ENCODE measurements around the gene PPM1J. TPM values are rescaled to one million over a fixed set of nuclear protein-coding genes. Genes with fewer than 3 reads are reported as not detected.

The PPM1J gene
- total RNA-seq, 1 experiment from 2014 or later = 0.80 TPM

DNA sequence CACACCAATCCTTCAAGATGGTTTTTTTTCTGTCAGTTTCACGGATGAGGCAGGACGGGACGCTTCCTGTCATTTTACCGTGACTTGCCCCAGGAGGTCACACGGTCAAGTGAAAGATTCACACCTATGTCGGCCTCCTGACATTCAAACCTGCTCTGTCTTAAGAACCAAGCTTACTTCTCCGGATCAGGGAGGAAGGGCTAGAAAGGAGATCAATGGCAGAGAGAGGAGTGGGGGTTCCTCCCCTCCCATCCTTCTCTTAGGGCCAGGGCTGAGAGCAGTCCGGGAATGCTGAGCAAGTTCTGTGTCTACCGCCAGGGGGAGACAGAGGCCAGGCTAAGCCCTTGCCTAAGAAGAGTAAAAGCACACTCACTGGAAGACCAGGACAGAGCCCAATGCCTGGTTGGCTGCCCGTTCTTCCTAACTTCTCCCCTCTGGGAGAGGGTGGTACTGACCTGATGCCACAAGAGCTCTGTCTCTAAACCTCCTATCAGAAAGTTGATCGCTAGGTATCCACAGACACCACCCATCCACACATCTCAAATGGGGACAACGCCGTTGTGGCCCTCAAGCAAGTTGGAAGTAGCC lies 1.1 kb upstream of the PPM1J start:
- DNase-seq (peak; percentile 96), ATAC-seq (peak; percentile 61)
- peak overlapping the region; percentile 87 for H2AFZ ChIP-seq (ENCODE audit: low read length)
- no peaks in the 10 kb centered on the region for H3F3A ChIP-seq (ENCODE audit: low read length, unreplicated experiment)
- ChIA-PET CTCF (interaction anchor here (0.6 to 3.0 kb wide), 5 partner anchors 86 to 357 kb away, joined by 3 to 23 read pairs (median 4); partner anchors contain the start of gene LRIG2), POLR2A (ENCODE audit: unreplicated experiment) (no interaction called here)
- no peaks in the 10 kb centered on the region for H3K79me2 ChIP-seq (ENCODE audit: low read length)
- intact Hi-C loops (cut with micrococcal nuclease) = loop anchor here (1.0 to 5.0 kb wide), 5 partner anchors 88 to 961 kb away; partner anchors contain the start of gene SLC16A1
- H3K9me2 ChIP-seq (replicated peaks; ENCODE audit: low read length) = no peaks in the 10 kb centered on the region
- H3K36me3 ChIP-seq (ENCODE audit: low read depth, low read length) = no peaks in the 10 kb centered on the region
- no peak for TF ChIP-seq EZH2phosphoT487 (IDR thresholded peaks at IDR 0.05; ENCODE audit: borderline replicate concordance, low read length)
- TF ChIP-seq EZH2 (IDR thresholded peaks at IDR 0.05; ENCODE audit: low read length, unreplicated experiment) = no peak
- TF ChIP-seq, protein P1, sequence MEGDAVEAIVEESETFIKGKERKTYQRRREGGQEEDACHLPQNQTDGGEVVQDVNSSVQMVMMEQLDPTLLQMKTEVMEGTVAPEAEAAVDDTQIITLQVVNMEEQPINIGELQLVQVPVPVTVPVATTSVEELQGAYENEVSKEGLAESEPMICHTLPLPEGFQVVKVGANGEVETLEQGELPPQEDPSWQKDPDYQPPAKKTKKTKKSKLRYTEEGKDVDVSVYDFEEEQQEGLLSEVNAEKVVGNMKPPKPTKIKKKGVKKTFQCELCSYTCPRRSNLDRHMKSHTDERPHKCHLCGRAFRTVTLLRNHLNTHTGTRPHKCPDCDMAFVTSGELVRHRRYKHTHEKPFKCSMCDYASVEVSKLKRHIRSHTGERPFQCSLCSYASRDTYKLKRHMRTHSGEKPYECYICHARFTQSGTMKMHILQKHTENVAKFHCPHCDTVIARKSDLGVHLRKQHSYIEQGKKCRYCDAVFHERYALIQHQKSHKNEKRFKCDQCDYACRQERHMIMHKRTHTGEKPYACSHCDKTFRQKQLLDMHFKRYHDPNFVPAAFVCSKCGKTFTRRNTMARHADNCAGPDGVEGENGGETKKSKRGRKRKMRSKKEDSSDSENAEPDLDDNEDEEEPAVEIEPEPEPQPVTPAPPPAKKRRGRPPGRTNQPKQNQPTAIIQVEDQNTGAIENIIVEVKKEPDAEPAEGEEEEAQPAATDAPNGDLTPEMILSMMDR (conservative IDR thresholded peaks at IDR 0.05; ENCODE audit: low read depth, low read length) = peak; percentile 96
- no peak overlapping the region for H3K9ac ChIP-seq (ENCODE audit: low read length)
- peaks cover 13% of the 10 kb centered on the region; the same call in 1 of the 2 replicates for H3K4me1 ChIP-seq (ENCODE audit: insufficient read depth, low read length)
- H3K9me3 ChIP-seq (ENCODE audit: low read length) = no peaks in the 10 kb centered on the region
- peak overlapping the region; percentile 92 for H3K4me2 ChIP-seq (ENCODE audit: low read length)
- no TSS peak for BruUV-seq (replicated peaks)
- no peaks in the 10 kb centered on the region for H3K27me3 ChIP-seq (ENCODE audit: low read length)
- H4K20me1 ChIP-seq (ENCODE audit: low read length) = no peaks in the 10 kb centered on the region
- H3K4me3 ChIP-seq (ENCODE audit: low read length) = peak overlapping the region; percentile 70
- no peak overlapping the region for H3K27ac ChIP-seq (ENCODE audit: low read length)

- peak; percentile 20 for DNase-seq
- POLR2A ChIA-PET (ENCODE audit: unreplicated experiment) = interaction anchor here (0.6 kb wide), 3 partner anchors 42 to 95 kb away, joined by 3 to 7 read pairs (median 3); partner anchors contain the start of gene ST7L
- BruUV-seq (replicated peaks) = no TSS peak
- no peaks in the 10 kb centered on the region for H3F3A ChIP-seq (ENCODE audit: low read length, unreplicated experiment)
- peak; percentile 12 for ATAC-seq
- CTCF ChIA-PET = interaction anchor here (0.5 to 3.0 kb wide), 7 partner anchors 41 to 358 kb away, joined by 3 to 23 read pairs (median 5); partner anchors contain the start of gene LRIG2
- peak overlapping the region; percentile 46 for H3K9ac ChIP-seq (ENCODE audit: low read length)
- peak overlapping the region; percentile 70 for H3K4me3 ChIP-seq (ENCODE audit: low read length)
- H3K9me3 ChIP-seq (ENCODE audit: low read length) = no peaks in the 10 kb centered on the region
- H3K4me2 ChIP-seq (ENCODE audit: low read length) = peak overlapping the region; percentile 92
- H3K36me3 ChIP-seq (ENCODE audit: low read depth, low read length) = no peaks in the 10 kb centered on the region
- no peaks in the 10 kb centered on the region for H3K9me2 ChIP-seq (replicated peaks; ENCODE audit: low read length)
- intact Hi-C loops (cut with micrococcal nuclease) = loop anchor here (2.0 to 5.0 kb wide), 4 partner anchors 153 to 963 kb away; partner anchors contain the start of genes LRIG2 and SLC16A1
- no peaks in the 10 kb centered on the region for H3K79me2 ChIP-seq (ENCODE audit: low read length)
- peaks cover 13% of the 10 kb centered on the region; the same call in 1 of the 2 replicates for H3K4me1 ChIP-seq (ENCODE audit: insufficient read depth, low read length)
- H3K27ac ChIP-seq (ENCODE audit: low read length) = no peak overlapping the region
- H2AFZ ChIP-seq (ENCODE audit: low read length) = peak overlapping the region; percentile 88
- TF ChIP-seq, protein P1 (conservative IDR thresholded peaks at IDR 0.05; ENCODE audit: low read depth, low read length) = 0 out of 2 replicates have a peak, but pooled peaks have one; percentile 26
- no peak for TF ChIP-seq EZH2 (IDR thresholded peaks at IDR 0.05; ENCODE audit: low read length, unreplicated experiment)
- TF ChIP-seq EZH2phosphoT487 (IDR thresholded peaks at IDR 0.05; ENCODE audit: borderline replicate concordance, low read length) = no peak
- H3K27me3 ChIP-seq (ENCODE audit: low read length) = no peaks in the 10 kb centered on the region
- no peaks in the 10 kb centered on the region for H4K20me1 ChIP-seq (ENCODE audit: low read length)
Measured at GRCh38 chr1:112714313-112715263, 544 bp downstream of the PPM1J start.
